Measurements from ENCODE around the gene EIF3J.
"Not testable (repeated sequence)": the region's sequence is repeated elsewhere in the genome, so short reads cannot be mapped to it uniquely, and the experiment has no call there.

Gene EIF3J

DNA sequence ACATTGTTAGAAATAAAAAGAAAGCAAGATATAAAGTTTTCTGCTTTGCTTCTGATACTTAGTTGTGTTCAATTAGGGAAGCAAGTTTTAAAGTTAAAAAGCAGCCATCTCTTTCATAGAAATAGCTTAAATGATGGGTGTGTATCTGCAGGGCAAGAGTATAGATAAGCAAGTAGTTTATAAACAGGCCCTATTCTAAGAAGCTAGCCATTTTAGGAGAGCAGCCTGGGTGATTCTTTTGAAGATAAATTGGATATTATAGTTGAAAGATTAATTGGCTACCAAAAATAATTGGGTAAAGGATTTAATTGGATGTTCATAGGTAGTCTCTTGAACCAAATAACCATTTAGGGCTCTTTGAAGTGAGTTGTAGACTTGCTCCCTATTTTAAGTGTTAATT, 5.6 kb downstream of the EIF3J start:
- DNase-seq (ENCODE audit: low read depth in 2 of 2): no peak

DNA sequence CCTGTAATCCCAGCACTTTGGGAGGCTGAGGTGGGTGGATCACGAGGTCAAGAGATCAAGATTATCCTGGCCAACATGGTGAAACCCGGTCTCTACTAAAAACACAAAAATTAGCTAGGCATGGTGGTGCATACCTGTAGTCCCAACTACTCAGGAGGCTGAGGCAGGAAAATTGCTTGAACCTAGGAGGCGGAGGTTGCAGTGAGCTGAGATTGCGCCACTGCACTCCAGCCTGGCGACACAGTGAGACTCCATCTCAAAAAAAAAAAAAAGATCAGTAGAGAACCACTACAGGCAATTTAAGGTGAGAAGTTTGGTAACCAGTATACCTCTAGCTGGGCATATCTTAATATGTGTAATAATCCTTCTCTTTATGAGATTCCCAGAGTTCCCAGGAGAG, 7.8 kb downstream of the EIF3J start:
- DNase-seq (ENCODE audit: low read depth in 2 of 2): not testable (repeated sequence)

DNA sequence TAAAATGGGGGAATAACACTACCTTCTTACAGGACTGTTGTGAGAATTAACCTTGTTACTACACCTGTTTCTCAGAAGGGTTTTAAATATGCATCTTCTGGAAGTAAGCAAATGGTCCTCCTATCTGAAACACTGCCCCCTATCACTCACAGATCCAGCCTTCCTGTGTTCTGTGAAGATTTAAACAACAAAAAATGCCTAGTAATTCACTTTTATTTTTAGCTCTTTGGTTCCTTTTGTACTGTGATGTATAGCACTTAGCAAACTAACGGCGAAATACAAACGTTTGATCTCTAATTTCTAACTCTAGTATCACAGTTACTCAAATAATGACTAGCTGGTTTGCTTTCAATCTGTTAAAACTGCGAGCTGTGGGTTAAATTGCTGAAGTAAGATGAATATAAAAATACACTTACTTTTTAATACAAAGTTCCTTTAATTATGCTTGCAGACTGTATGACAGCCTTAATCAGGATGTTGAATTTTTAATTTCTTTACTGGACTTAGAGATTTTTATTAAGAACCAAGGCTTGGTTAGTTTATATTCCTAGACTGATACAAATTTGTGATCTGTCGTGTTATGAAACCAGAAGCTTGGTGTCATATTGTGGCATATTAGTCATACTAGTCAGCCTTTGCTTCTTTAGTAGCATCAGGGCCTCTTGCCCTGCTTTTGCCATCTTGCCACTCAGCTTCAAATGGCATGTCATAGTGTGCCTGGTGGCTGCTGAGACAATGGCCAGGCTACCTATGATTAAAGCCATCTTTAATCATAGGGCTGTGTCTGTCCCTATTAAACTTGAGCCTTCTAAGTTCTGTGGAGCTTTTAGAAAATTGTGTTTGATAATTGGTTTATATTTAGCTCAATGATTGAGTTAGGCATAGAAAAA, 9.2 kb downstream of the EIF3J start:
- DNase-seq (ENCODE audit: low read depth in 2 of 2): no peak

DNA sequence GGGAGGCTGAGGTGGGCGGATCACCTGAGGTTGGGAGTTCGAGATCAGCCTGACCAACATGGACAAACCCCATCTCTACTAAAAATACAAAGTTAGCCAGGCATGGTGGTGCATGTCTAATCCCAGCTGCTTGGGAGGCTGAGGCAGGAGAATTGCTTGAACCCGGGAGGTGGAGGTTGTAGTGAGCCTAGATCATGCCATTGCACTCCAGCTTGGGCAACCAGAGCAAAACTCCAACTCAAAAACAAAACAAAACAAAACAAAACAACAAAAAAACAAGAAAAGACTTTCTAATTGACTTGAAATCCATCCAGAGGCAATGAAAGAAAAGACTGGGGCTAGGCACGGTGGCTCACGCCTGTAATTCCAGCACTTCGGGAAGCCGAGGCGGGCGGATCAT, 12.2 kb downstream of the EIF3J start:
- not testable (repeated sequence) for DNase-seq (ENCODE audit: low read depth in 2 of 2)

DNA sequence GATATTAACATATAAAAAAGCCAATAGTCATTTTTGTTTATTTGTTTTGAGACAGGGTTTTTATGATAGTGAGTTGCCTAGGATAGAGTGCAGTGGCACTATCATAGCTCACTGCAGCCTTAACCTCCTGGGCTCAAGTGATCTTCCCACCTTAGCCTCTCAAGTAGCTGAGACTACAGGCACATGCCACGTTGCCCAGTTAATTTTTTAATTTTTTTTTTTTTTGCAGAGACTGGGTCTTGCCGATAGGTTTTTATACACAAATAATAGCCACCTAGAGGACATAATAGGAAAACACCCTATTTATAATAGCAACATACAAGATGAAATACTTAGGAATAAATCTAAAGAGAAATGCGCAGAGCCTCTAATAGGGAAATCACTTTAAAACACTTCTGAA, 13.3 kb downstream of the EIF3J start:
- DNase-seq (ENCODE audit: low read depth in 2 of 2): peak; percentile 12 to 28

DNA sequence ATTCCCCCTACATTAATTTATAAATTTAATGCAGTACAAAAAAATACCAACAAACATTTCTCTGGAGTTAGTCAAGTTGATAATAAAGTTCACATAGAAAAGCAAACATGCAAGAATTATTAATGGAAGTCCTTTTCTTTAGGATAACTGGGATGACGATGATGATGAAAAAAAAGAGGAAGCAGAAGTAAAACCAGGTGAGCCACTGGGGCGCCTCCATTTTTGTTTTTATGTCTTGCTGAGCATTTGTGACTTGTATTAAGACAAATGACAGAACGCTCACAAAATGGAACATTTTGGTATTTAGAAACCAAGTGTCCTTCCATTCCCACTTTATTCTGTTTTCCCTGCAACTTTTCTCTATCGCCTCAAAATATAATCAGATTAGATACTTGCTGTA, 13.8 kb downstream of the EIF3J start:
- no peak for DNase-seq (ENCODE audit: low read depth in 2 of 2)

DNA sequence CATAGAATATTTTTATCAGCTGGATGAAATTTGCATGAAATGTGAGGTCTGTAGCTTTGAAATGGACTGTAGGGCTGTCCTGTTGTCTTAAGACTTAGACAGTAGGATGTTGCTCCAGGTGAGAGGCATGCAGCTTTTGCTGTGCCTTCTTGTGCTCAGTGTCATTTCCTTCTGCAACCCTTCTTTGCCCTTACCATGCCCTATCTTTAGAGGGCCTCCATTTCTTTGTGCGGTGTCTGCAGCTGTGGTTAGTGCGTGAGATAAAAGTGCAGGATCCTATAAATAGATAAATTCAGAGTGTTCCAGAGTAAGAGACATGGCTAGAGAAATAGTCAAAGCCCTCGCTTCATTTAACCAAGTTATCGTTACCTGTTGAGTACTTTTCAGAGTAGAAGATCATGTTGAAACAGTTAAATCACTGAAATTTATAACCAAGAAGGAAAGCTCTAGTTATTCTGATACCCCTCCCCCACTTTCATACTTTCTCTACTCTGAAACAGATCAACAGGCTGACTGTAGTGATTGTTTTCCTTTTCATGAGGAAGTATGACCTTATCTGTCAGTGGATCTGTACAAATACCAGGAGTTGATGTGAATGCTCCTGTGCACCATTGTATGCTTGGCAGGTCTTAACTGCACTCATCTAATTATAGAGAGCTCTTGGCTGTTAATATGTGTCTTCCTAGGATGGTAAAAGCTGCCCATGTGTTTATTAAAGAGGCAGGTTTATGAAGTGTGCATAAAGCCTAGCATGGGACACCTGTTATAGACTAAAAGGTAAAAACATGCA, 18.2 kb downstream of the EIF3J start:
- no peak for DNase-seq (ENCODE audit: low read depth in 2 of 2)

DNA sequence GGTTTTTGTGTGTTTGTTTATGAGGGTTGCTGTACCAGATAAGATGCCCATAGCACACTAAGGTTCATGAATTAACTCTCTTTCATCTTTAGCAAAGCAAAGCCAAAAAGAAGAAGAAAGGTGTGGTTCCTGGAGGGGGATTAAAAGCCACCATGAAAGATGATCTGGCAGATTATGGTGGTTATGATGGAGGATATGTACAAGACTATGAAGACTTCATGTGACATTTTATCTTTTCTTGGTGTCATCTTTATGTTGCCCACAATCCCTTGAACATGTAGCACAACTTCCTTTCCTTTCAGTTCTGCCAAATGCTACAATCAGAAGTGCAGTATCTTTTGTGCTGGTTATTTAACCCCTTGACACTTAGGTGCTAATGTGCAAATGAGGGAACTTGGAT, 24.0 kb downstream of the EIF3J start:
- DNase-seq (ENCODE audit: low read depth in 2 of 2): not testable (repeated sequence)

DNA sequence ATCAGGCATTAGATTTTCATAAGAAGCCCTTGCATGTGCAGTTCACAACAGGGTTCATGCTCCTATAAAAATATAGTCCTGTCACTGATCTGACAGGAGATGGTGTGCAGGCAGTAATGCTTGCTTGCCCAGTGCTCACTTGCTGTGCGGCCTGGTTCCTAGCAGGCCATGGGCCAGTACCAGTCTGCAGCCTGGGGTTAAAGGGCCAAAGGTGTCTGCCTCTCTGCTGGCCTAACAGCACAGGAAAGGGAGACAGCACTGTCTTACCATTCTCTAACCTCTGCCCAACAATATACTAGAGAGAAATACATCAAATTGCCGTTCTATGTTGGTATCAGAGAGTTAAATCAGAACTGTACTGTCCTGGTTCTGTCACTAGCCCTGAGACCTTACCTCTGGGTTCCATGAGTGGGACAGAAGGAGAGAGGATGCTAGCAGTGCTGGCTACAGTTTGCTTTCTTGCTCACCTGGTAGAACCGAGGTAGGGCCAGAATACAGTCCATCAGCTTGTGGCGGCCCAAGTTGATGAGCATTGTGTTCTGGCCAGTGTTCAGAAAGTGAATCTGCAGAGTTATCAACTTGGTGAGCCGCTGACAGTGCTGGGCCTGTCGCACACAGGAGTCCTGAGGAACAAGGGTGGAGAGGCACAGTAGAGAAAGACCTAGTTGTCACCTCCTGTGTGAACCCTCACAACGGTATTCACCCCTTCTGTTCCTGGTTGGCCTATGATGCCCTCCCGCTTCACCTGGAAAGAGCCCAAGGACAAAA, 28.6 kb downstream of the EIF3J start:
- no peak for DNase-seq (ENCODE audit: low read depth in 2 of 2)

DNA sequence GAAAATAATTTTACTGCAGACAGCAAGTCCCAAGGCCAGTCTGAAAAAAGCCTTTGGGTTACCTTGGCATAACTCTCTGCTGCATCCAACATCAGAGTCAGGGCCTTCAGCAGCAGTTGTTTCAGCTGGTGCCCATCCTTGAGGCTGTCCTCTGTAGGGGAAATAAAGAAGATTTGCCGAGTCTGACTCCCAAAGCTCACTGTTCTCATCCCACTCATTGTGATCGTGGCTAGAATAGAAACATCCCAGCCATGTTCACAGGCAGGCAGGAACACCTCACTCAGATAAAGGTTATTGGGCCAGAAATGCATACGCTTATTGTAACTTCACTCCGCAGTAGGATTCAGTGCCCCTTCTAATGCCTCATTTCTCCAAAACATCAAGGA, 29.2 kb downstream of the EIF3J start:
- DNase-seq (ENCODE audit: low read depth in 2 of 2): no peak

DNA sequence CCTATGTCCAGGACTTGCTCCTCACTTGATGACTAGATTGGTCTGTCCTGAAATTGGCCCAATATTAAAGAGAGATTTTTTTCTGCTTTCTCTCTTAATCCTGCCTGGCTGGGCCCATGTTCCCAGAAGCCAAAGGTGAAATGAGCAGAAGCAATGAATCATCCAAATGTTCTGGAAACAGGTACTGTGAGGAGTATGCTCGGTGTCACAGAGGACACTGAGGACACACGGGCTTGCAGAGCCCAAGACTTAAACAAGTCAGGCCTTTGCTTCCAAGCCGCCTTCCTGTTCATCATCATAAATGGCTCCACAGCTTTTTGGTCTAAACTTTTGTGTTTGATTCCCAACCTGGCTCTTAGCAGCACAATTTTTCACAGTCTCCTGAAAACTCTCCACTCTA, 31.4 kb downstream of the EIF3J start:
- DNase-seq (ENCODE audit: low read depth in 2 of 2): no peak

DNA sequence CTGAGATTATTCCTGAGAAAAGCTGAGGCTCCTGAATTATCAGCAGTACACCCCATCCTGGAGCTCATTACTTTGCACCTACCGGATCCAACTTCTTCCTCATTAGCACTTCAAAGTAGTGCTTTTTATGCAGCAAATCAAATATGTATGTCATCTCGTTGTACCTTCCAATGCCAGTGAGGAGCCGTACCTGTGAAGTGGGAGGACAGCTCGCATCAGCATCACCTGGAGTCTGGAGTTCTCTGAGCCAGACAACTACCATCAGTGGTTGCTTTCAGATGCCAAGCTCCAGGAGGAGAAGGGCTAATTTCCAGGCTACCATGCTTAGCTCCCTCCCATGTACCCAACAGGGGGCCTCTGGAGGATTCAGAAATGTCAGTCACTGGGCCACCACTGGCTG, 32.4 kb downstream of the EIF3J start:
- no peak for DNase-seq (ENCODE audit: low read depth in 2 of 2)

DNA sequence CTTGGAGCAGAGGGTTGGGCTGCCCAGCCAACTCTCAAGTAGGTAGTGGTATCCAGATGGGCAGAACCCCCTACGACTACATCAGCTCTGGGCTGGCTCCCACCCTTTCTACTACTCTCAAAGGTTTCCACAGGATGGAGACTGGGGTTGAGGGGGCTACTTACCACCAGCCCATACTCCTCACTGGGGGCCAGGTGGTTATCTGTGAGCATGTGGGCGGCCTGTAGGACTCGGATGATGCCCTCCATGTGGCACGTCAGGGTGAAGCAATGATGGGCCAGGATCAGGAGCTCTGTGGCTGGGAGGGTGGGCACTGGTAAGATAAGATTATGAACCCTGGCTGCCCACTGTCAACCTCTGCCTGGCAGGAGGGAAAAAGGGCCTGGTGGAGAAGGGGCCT, 33.4 kb downstream of the EIF3J start:
- no peak for DNase-seq (ENCODE audit: low read depth in 2 of 2)

DNA sequence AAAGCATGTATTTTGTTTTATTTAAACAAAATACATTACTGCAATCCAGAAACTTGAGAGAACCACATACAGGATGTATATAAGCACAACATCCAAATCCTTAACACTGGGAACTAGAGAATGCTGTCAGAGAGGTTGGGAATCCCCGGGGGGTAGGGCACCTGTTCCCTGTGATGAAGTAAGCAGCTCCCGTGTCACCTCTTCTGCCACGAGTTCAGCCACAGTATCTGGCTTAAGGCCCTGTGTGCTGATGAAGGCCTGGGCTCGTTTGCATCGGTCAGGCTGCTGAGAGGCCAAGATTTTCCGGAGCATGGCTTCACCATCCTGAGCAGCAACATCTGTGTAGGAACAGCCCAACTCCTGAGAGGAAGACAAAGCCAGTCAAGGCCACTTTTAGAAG, 36.4 kb downstream of the EIF3J start:
- DNase-seq (ENCODE audit: low read depth in 2 of 2): no peak

DNA sequence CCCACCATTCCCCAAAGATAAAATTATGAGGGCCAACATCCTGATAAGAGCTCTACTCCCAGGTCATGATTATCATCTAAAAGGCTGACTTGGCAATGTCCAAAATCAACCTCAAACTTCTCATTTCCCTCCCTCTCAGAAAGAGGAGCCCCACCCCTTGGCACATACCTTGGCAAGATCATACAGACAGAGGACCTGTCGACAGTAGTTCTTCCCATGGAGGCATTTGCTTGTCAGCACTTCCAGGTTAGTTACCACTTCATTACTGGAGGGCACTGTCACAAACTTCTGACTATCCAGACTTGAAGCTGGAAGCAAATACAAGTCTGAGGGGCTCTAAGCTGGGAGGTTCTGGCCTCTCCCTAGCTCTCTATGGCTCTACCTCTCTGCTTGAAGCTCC, 37.8 kb downstream of the EIF3J start:
- no peak for DNase-seq (ENCODE audit: low read depth in 2 of 2)

DNA sequence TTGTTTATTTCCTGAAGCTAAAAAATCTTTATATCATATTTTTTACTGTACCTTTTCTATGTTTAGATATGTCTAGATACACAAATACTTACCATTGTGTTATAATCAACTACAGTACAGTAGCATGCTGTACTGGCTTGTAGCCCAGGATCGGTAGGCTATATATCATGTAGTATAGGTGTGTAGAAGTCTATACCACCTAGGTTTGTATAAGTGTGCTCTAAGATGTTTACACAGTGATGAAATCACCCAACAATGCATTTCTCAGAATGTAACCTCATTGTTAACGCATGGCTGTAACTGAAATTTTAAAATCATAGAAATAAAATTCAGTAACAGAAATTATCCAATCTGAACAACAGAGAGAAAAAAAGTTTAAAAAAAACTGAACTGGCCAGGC, 43.2 kb downstream of the EIF3J start:
- DNase-seq (ENCODE audit: low read depth in 2 of 2): no peak

DNA sequence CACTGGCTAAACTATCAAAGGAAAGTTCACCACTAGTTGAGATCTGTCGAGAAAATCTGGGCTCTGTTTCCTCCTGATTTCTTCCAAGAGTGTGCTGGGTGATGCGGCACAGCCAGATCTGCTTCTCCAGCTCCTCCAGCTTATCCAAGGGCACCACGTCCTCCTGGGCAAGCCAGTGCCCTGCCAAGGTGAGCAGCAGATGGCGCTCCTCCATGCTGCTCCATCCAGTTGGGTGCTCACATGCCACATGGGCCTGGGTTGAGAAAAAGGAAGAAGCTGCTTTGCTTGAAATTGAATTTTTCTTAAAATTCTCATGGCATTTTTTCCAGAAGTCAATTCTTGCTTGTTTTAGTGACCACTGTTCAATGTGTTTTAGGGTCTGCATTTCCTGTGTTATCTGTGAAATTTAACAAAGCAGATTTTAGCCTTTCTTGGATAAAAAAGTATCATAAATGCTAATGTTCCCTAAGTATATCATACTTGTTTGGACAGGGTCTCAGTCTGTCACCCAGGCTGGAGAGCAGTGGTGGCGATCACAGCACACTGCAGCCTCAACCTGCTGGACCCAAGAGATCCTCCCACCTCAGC, 47.3 kb downstream of the EIF3J start:
- no peak for DNase-seq (ENCODE audit: low read depth in 2 of 2)

DNA sequence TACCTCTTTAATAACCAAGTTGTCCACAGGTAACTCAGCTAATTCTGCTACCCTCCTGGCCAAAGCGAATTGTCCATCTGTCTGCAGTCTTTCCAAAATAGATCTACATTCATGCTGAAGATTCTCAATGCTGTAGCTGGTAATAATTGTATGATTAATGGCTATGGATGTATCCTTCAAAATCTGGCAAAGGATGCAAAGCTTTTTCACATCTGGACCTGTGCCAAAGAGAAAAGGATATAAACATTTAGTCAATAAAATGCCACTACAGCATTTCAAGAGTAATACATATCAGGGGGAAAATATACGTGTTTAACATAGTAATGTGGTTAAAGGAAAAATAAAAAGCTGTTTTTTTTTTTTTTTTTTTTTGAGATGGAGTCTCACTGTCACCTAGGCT, 48.7 kb downstream of the EIF3J start:
- no peak for DNase-seq (ENCODE audit: low read depth in 2 of 2)

DNA sequence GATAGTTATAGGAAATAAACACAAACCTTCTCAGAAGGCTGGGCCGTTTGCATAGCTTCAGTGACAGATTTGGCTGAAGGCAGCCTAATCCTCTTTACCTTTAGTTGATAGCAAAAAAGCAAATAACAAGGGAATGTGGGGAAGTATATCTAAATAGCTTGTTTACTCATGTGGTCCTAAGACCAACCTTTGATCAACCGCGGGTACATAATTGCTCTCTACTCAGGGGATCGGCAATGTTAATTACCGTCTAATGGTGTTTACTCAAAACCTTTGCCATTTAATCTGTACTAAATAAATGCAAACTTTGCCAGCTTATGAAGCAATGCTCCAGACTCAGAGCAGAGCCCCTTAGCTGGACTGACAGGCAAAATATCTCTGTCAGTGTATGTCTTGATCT, 51.6 kb downstream of the EIF3J start:
- DNase-seq (ENCODE audit: low read depth in 2 of 2): no peak

DNA sequence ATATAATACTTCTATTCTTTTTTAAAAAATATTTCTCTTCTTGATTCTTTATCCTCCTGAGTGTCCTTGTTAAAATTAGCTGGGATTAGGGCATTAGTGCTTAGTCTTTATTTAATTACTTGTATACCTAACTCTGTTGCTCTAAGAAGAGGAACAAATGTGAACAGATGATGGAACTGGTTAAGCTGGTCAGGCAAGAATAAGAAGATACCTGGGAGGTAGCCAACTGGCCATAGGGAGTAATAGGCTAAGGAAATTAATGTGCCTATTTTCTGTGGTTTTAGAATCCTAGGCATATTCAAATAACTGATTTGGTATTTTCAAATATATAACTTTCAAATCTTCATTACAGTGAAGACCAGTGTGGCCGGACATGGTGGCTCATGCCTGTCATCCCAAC, 54.4 kb downstream of the EIF3J start:
- DNase-seq (ENCODE audit: low read depth in 2 of 2): no peak

DNA sequence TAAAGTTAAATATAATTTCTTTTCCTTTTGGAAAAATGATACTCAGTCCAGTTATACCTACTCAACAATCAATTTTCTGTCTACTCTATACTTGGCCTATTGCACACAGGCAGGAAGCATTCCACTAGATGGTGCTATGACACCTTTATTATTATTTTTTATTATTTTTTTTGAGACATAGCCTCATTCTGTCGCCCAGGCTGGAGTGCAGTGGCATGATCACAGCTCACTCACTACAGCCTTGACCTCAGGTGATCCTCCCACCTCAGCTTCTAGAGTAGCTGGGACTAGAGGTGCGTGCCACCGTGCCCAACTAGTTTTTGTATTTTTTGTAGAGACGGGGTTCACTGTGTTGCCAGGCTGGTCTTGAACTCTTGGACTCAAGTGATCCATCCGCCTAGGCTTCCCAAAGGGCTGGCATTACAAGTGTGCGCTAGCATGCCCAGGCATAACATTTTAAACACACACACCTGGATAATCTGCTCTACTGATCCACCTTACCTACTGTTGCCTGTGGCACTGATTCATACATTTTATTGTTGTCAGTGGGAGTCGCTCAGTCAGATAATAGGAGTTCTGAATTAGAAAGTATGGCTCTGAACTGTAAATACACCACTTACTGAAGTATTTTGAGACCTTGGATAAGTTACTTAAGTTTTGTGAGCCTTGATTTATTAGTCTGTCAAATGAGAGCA, 56.2 kb downstream of the EIF3J start:
- no peak for DNase-seq (ENCODE audit: low read depth in 2 of 2)

Measured in fibroblast of skin of left quadriceps (primary cell).